Mesenchymal stem cell (in vitro differentiated cells and primary cell): ENCODE measurements around the gene ZNF646.
A peak's percentile ranks its signal among the peaks of the same experiment; 100 is the strongest.

Source experiments
- DNase-seq: peaks from one replicate; pipeline ENCODE4 v3.0.0-alpha.2; 2013
- H2AFZ ChIP-seq: one replicate; pipeline ENCODE4 v1.6.1; 2013; ENCODE audit warnings: low read depth, mild to moderate bottlenecking, control low read depth, inconsistent platforms, low read length, moderate library complexity
- H2AK5ac ChIP-seq: 2 replicates; pipeline ENCODE4 v1.6.1; 2013; ENCODE audit warnings: low read length, moderate library complexity, mild to moderate bottlenecking, inconsistent platforms; ENCODE audit not compliant: severe bottlenecking
- H2BK120ac ChIP-seq: one replicate; pipeline ENCODE4 v1.6.1; 2013; ENCODE audit warnings: low read depth, mild to moderate bottlenecking, inconsistent platforms, low read length, moderate library complexity
- H2BK12ac ChIP-seq, 2 experiments: one replicate each; pipeline ENCODE4 v1.6.1; 2013; ENCODE audit warnings: inconsistent platforms in 2 of 2, low read length in 2 of 2, mild to moderate bottlenecking in 2 of 2, moderate library complexity in 2 of 2, control low read depth in 1 of 2
- H2BK15ac ChIP-seq: one replicate; pipeline ENCODE4 v1.6.1; 2013; ENCODE audit warnings: mild to moderate bottlenecking, low read depth, inconsistent platforms; ENCODE audit not compliant: poor library complexity, severe bottlenecking
- H2BK5ac ChIP-seq: 2 replicates; pipeline ENCODE4 v1.6.1; 2013; ENCODE audit warnings: low read depth, mild to moderate bottlenecking, low read length, control low read depth, inconsistent platforms; ENCODE audit not compliant: poor library complexity, severe bottlenecking
- H3K14ac ChIP-seq, 2 experiments: one replicate each; pipeline ENCODE4 v1.6.1; 2013; ENCODE audit warnings: inconsistent platforms in 2 of 2, low read length in 2 of 2, control low read depth in 1 of 2, mild to moderate bottlenecking in 1 of 2, moderate library complexity in 1 of 2
- H3K18ac ChIP-seq, 2 experiments: one replicate each; pipeline ENCODE4 v1.6.1; 2013; ENCODE audit warnings: inconsistent platforms in 2 of 2, low read length in 2 of 2, control low read depth in 1 of 2, low read depth in 1 of 2, mild to moderate bottlenecking in 1 of 2
- H3K23ac ChIP-seq, 2 experiments: one replicate each; pipeline ENCODE4 v1.6.1; 2013; ENCODE audit warnings: inconsistent platforms in 2 of 2, low read length in 2 of 2, mild to moderate bottlenecking in 2 of 2, moderate library complexity in 2 of 2, control low read depth in 1 of 2
- H3K27ac ChIP-seq: 2 replicates; pipeline ENCODE4 v1.5.1; 2013; ENCODE audit warnings: mild to moderate bottlenecking, moderate library complexity, low read length, control low read depth, inconsistent platforms; ENCODE audit not compliant: poor library complexity, severe bottlenecking
- H3K27me3 ChIP-seq, 2 experiments: 2 replicates each; pipeline versions ENCODE4 v1.6.1 to v1.7.0; 2013; ENCODE audit warnings: low read length in 2 of 2, mild to moderate bottlenecking in 2 of 2, moderate library complexity in 2 of 2, control low read depth in 1 of 2, inconsistent platforms in 1 of 2; ENCODE audit not compliant: control insufficient read depth in 1 of 2, insufficient read depth in 1 of 2
- H3K36me3 ChIP-seq, 2 experiments: 2 replicates each; pipeline versions ENCODE4 v1.6.1 to v1.7.0; 2013; ENCODE audit warnings: low read length in 2 of 2, control low read depth in 1 of 2, inconsistent platforms in 1 of 2, low read depth in 1 of 2, mild to moderate bottlenecking in 1 of 2; ENCODE audit not compliant: insufficient read depth in 2 of 2, control insufficient read depth in 1 of 2
- H3K4ac ChIP-seq, 2 experiments: one replicate each; pipeline ENCODE4 v1.6.1; 2013; ENCODE audit warnings: inconsistent platforms in 2 of 2, low read length in 2 of 2, mild to moderate bottlenecking in 2 of 2, moderate library complexity in 2 of 2, control low read depth in 1 of 2, low read depth in 1 of 2
- H3K4me1 ChIP-seq: 2 replicates; pipeline ENCODE4 v1.6.1; 2013; ENCODE audit warnings: low read depth, low read length, control low read depth; ENCODE audit not compliant: control insufficient read depth, insufficient read depth
- H3K4me2 ChIP-seq: 2 replicates; pipeline ENCODE4 v1.6.1; 2013; ENCODE audit warnings: low read length, mild to moderate bottlenecking, inconsistent platforms; ENCODE audit not compliant: poor library complexity, severe bottlenecking
- H3K4me3 ChIP-seq, 2 experiments: 2 replicates each; pipeline versions ENCODE4 v1.5.1 to v1.7.0; 2013; ENCODE audit warnings: low read length in 2 of 2, mild to moderate bottlenecking in 2 of 2, control low read depth in 1 of 2, low read depth in 1 of 2; ENCODE audit not compliant: insufficient read depth in 1 of 2
- H3K79me1 ChIP-seq: replicated peaks from 2 replicates; pipeline ENCODE4 v1.6.1; 2013; ENCODE audit warnings: mild to moderate bottlenecking, control low read depth, low read length, inconsistent platforms; ENCODE audit not compliant: poor library complexity, severe bottlenecking
- H3K9ac ChIP-seq: 2 replicates; pipeline ENCODE4 v1.7.0; 2013; ENCODE audit warnings: mild to moderate bottlenecking, low read length, moderate library complexity
- H3K9me3 ChIP-seq: 2 replicates; pipeline ENCODE4 v1.7.0; 2013; ENCODE audit warnings: mild to moderate bottlenecking, low read length; ENCODE audit not compliant: control insufficient read depth
- H4K8ac ChIP-seq: one replicate; pipeline ENCODE4 v1.6.1; 2013; ENCODE audit warnings: inconsistent platforms, mild to moderate bottlenecking, low read length, moderate library complexity
- H4K91ac ChIP-seq: one replicate; pipeline ENCODE4 v1.6.1; 2013; ENCODE audit warnings: mild to moderate bottlenecking, low read length, inconsistent platforms
- WGBS: methylation state at CpG from one replicate; pipeline ENCODE4 v1.1.7; 2013; ENCODE audit warnings: mixed read lengths; 5-methylcytosine and 5-hydroxymethylcytosine counted together

The ZNF646 gene

DNA sequence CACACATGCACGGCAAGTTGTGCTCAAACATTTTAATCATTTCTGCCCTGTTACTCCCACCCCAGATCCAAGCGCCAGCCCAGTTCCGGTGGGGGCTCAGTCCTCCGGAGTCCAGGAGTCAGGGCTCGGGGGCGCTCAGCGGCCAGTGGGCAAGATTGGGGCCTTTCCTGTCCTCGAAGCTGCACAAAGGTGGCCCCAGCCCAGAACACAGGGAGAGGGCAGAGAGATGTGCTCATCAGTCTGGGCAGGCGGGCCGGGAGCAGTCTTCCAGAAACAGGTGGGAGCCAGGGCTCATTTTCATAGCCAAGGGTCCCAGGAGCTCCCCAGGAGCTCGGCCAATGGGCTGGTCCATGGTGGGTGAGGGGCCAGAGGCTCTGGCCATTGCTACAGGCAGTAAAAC, 57.2 kb downstream of the ZNF646 start:
- no peak overlapping the region for H2BK12ac ChIP-seq
- peaks cover 4% of the 10 kb centered on the region for H3K4me1 ChIP-seq
- WGBS, result 98% methylated on average over 11 of the region's 11 CpGs
- no peak overlapping the region for H2AFZ ChIP-seq
- H3K9ac ChIP-seq, result no peak overlapping the region
- no peak overlapping the region for H3K4me3 ChIP-seq
- H4K8ac ChIP-seq, result no peak overlapping the region
- no peak overlapping the region for H4K91ac ChIP-seq
- H3K9me3 ChIP-seq, result no peaks in the 10 kb centered on the region
- H3K36me3 ChIP-seq, result peaks cover 33 to 62% of the 10 kb centered on the region in 2 experiments
- no peak overlapping the region for H2BK15ac ChIP-seq
- peaks cover 8 to 13% of the 10 kb centered on the region in 2 experiments for H3K27me3 ChIP-seq
- H3K14ac ChIP-seq, result no peak overlapping the region
- no peak overlapping the region for H3K4ac ChIP-seq
- H3K27ac ChIP-seq, result no peak overlapping the region
- no peak overlapping the region for H2BK120ac ChIP-seq
- no peak overlapping the region for H3K18ac ChIP-seq
- DNase-seq, result no peak
- H3K4me2 ChIP-seq, result no peak overlapping the region
- no peak overlapping the region for H3K23ac ChIP-seq
- H2BK5ac ChIP-seq, result no peak overlapping the region
- H2AK5ac ChIP-seq, result no peak overlapping the region
- no peaks in the 10 kb centered on the region for H3K79me1 ChIP-seq

DNA sequence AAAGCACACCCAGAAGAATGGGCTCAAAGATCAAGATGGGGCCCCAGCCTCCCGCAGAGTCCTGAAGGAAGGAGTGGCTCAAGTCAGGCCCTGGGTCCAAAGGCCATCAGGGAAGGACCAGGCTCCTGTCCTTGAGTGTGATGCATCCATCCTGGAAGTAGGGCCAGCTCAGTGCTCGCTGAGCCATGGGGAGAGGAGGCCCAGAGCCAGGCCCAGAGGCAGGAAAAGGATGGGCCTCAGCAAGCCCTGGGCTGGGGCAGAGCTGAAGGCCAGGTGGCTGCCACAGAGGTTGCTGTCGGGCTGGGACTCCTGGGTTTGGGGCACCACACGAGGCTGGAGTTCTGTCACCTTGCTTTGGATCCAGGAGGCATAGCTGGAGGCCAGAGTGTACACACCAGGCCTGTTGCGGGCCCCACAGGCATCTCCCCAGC, 57.6 kb downstream of the ZNF646 start:
- Histone ChIP-seq H2AFZ (no peak overlapping the region), H3K27ac (no peak overlapping the region), H3K9me3 (no peaks in the 10 kb centered on the region), H2BK12ac (no peak overlapping the region), H2AK5ac (no peak overlapping the region), H3K4ac (no peak overlapping the region), H3K79me1 (no peaks in the 10 kb centered on the region), H3K36me3 (peaks cover 32 to 60% of the 10 kb centered on the region in 2 experiments), H3K27me3 (peaks cover 8 to 13% of the 10 kb centered on the region in 2 experiments), H3K9ac (no peak overlapping the region), H2BK15ac (no peak overlapping the region), H2BK5ac (no peak overlapping the region), H3K18ac (no peak overlapping the region), H4K8ac (no peak overlapping the region), H4K91ac (no peak overlapping the region), H3K4me1 (peaks cover 4% of the 10 kb centered on the region), H3K23ac (no peak overlapping the region), H3K4me2 (no peak overlapping the region), H3K14ac (no peak overlapping the region), H2BK120ac (no peak overlapping the region), H3K4me3 (no peak overlapping the region)
- no peak for DNase-seq
- 94% methylated on average over 5 of the region's 5 CpGs for WGBS

DNA sequence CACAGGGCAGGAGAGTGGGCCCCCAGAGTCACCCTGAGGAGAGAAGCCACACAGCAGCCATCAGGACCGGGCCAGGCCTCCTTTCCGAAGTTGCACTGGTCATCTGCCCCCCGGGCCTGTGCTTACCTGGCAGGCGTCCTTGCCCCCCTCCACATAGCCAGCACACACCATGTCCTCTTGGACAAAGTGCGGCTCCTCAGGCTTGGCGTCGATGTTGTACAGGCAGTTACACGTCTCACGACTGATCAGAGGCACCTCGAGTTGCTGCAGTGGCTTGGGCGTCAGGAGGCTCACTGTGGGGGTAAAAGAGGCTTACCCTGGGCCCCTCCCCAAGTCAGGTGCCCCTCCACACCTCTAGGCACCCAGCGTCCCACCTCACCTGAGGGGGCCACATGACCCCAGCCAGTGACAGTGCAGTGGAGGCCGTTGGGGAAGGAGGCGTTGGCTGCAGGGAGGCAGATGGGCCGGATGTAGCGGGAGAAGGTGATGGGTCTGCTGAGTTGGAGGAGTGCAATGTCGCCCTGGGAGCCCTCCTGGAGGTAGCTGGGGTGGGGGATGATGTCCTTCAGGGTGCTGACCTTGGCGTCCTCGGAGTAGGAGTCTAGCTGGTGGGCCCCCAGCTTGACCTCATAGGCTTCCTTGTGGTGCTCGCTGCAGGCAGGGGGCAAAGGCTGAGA, 58.2 kb downstream of the ZNF646 start:
- Histone ChIP-seq H2BK5ac (no peak overlapping the region), H2AK5ac (no peak overlapping the region), H3K9me3 (no peaks in the 10 kb centered on the region), H3K4me3 (no peak overlapping the region), H4K8ac (no peak overlapping the region), H3K4me1 (peaks cover 4% of the 10 kb centered on the region), H2AFZ (no peak overlapping the region), H3K79me1 (no peaks in the 10 kb centered on the region), H3K14ac (no peak overlapping the region), H3K9ac (no peak overlapping the region), H3K36me3 (peaks cover 26 to 54% of the 10 kb centered on the region in 2 experiments), H3K27me3 (peaks cover 8 to 13% of the 10 kb centered on the region in 2 experiments), H3K4ac (no peak overlapping the region), H3K18ac (no peak overlapping the region), H3K4me2 (no peak overlapping the region), H3K23ac (no peak overlapping the region), H4K91ac (no peak overlapping the region), H2BK12ac (no peak overlapping the region), H2BK15ac (no peak overlapping the region), H2BK120ac (no peak overlapping the region), H3K27ac (no peak overlapping the region)
- DNase-seq, result no peak
- WGBS, result 90% methylated on average over 19 of the region's 20 CpGs

DNA sequence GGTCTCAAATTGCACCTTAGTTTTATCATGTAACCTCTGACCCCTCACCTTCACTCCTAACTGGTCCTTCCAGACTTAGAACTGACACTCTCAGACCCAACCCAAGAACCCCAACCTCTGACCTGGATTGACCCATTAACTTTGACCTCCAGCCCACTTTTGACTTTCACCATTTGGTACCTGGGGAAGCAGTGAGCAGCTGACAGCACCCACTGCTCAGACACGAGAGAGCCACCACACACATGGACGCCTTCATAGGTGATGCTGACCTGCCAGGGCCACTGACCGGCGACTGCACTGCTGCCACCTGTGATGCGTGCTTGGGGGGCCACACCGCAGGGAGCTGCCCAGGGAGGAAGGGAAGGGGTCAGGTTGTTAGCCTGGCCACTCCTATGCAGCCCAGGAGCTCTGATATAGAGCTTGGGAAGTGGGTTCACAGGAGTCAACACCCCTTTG, 58.9 kb downstream of the ZNF646 start:
- no peak for DNase-seq
- H3K79me1 ChIP-seq, result no peaks in the 10 kb centered on the region
- H3K9ac ChIP-seq, result no peak overlapping the region
- no peak overlapping the region for H3K27ac ChIP-seq
- no peak overlapping the region for H3K14ac ChIP-seq
- H2BK12ac ChIP-seq, result no peak overlapping the region
- H3K4me1 ChIP-seq, result peaks cover 4% of the 10 kb centered on the region
- peaks cover 8 to 13% of the 10 kb centered on the region in 2 experiments for H3K27me3 ChIP-seq
- H3K23ac ChIP-seq, result no peak overlapping the region
- peaks cover 20 to 48% of the 10 kb centered on the region in 2 experiments for H3K36me3 ChIP-seq
- H4K8ac ChIP-seq, result peak overlapping the region; percentile 52
- no peaks in the 10 kb centered on the region for H3K9me3 ChIP-seq
- no peak overlapping the region for H3K4me2 ChIP-seq
- no peak overlapping the region for H2AFZ ChIP-seq
- H2BK120ac ChIP-seq, result no peak overlapping the region
- H2BK15ac ChIP-seq, result no peak overlapping the region
- 80% methylated on average over 6 of the region's 6 CpGs for WGBS
- no peak overlapping the region for H3K4ac ChIP-seq
- H2BK5ac ChIP-seq, result no peak overlapping the region
- H4K91ac ChIP-seq, result no peak overlapping the region
- H3K18ac ChIP-seq, result no peak overlapping the region
- no peak overlapping the region for H3K4me3 ChIP-seq
- H2AK5ac ChIP-seq, result no peak overlapping the region
